Type B pancreatic cell (in vitro differentiated cells): ENCODE measurements around the gene RNF11. TPM values are rescaled to one million over a fixed set of nuclear protein-coding genes. Genes with fewer than 3 reads are reported as not detected.
A peak's percentile ranks its signal among the peaks of the same experiment; 100 is the strongest.
"Not testable (repeated sequence)": the region's sequence is repeated elsewhere in the genome, so short reads cannot be mapped to it uniquely, and the experiment has no call there.

ENCODE experiments used
- DNase-seq: peaks from one replicate; pipeline ENCODE4 v3.0.0; 2021; ENCODE audit warnings: mixed read lengths; ENCODE audit not compliant: unreplicated experiment; ENCODE audit errors: extremely low spot score
- H3K27ac Mint-ChIP-seq: 2 replicates; pipeline ENCODE4 v1.8.0; 2021; ENCODE audit warnings: mild to moderate bottlenecking, mixed read lengths
- H3K27me3 Mint-ChIP-seq: 2 replicates; pipeline ENCODE4 v1.8.0; 2021; ENCODE audit warnings: mixed read lengths
- H3K36me3 Mint-ChIP-seq: 2 replicates; pipeline ENCODE4 v1.8.0; 2021; ENCODE audit warnings: mixed read lengths
- H3K4me1 Mint-ChIP-seq: one replicate; pipeline ENCODE4 v1.8.0; 2021; ENCODE audit warnings: mixed read lengths; ENCODE audit not compliant: unreplicated experiment
- H3K4me3 Mint-ChIP-seq: 2 replicates; pipeline ENCODE4 v1.8.0; 2021; ENCODE audit warnings: mild to moderate bottlenecking, mixed read lengths
- H3K9me3 Mint-ChIP-seq: 2 replicates; pipeline ENCODE4 v1.8.0; 2021; ENCODE audit warnings: mixed read lengths
- total RNA-seq: library from RNA; stranded (reverse); gene quantifications from 2 replicates; pipeline ENCODE4 v1.2.1, GENCODE V29; 2021; ENCODE audit warnings: low replicate concordance
- TF ChIP-seq, protein P1 (sequence below): fragments of 200-600 bp; sonication (generic); conservative IDR thresholded peaks from 2 replicates; pipeline ENCODE4 v1.5.0; 2021; ENCODE audit warnings: antibody characterized with exemption, mild to moderate bottlenecking

The RNF11 gene
- total RNA-seq, 1 donor from 2014 or later = 61.8 TPM

DNA sequence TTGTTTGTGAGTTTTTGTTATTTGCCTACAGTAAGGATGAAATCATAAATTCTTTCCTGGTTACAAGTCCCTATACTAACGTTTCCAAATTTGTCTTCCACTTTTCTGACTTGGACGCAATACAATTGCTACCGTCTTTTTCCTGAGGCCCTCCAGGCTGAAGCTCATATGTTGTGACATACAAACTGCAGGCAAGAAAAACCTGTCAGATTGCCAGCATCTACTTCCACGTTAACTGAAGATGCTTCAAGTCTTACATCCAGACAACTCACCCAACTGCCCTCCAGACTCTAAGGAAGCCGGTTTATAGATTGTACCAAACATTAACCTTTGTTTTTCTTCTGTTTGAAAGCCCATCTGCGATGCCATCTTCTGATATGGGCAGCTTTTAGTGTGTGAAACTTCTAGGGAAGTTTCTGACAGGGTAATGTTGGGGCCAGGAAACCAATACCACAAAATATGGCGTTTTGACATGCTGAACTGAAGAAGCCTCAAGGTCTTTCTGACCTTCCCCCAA is 21.4 kb upstream of the RNF11 start:
- H3K4me1 Mint-ChIP-seq = peaks cover 6% of the 10 kb centered on the region
- no peaks in the 10 kb centered on the region for H3K27me3 Mint-ChIP-seq
- peak overlapping the region; percentile 59 for H3K27ac Mint-ChIP-seq
- no peak for DNase-seq
- no peaks in the 10 kb centered on the region for H3K36me3 Mint-ChIP-seq
- peak overlapping the region; percentile 16 for H3K4me3 Mint-ChIP-seq
- H3K9me3 Mint-ChIP-seq = no peaks in the 10 kb centered on the region
- TF ChIP-seq, protein P1, sequence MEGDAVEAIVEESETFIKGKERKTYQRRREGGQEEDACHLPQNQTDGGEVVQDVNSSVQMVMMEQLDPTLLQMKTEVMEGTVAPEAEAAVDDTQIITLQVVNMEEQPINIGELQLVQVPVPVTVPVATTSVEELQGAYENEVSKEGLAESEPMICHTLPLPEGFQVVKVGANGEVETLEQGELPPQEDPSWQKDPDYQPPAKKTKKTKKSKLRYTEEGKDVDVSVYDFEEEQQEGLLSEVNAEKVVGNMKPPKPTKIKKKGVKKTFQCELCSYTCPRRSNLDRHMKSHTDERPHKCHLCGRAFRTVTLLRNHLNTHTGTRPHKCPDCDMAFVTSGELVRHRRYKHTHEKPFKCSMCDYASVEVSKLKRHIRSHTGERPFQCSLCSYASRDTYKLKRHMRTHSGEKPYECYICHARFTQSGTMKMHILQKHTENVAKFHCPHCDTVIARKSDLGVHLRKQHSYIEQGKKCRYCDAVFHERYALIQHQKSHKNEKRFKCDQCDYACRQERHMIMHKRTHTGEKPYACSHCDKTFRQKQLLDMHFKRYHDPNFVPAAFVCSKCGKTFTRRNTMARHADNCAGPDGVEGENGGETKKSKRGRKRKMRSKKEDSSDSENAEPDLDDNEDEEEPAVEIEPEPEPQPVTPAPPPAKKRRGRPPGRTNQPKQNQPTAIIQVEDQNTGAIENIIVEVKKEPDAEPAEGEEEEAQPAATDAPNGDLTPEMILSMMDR = no peak

DNA sequence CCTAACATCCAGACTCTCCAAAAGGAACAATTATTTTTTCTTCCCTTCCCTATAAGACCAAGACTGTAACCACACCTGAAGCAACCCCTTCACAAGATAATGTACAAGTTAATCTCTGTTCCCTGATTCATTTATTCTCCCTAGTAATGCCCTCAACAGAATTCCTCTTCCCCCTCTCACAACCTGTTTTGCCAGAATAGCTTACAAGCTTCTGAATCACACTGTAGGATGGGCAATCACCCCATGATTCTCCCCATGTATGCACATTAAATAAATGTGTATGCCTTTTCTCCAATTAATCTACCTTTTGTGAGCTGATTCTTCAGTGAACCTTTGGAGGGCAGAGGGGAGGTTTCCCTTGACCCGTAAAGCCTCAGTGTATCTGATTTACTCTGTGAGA is 20.9 kb upstream of the RNF11 start:
- DNase-seq = no peak
- Mint-ChIP-seq H3K27ac (peak overlapping the region; percentile 59), H3K4me1 (peaks cover 7% of the 10 kb centered on the region), H3K9me3 (no peaks in the 10 kb centered on the region), H3K4me3 (no peak overlapping the region), H3K27me3 (no peaks in the 10 kb centered on the region), H3K36me3 (no peaks in the 10 kb centered on the region)
- TF ChIP-seq, protein P1 = no peak

DNA sequence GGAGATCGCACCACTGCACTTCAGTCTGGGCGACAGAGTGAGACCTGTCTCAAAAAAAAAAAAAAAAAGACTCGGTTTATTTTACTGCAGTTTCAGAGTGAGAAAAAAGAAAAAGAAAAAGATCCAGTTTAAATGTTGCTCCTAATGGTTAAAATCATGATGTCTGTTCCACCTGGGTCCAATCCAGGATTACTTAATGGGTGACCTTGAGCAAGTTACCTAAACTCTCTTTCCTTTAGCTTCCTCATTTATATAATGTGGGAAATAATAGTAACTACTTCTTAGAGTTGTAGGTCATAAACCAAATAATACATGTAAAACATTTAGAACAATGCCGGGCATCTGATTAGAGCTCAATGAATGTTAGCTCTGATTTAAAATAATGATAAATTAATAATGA is 19.4 kb upstream of the RNF11 start:
- H3K4me1 Mint-ChIP-seq = peaks cover 14% of the 10 kb centered on the region
- DNase-seq = no peak
- TF ChIP-seq, protein P1 = no peak
- no peak overlapping the region for H3K27ac Mint-ChIP-seq
- H3K27me3 Mint-ChIP-seq = no peaks in the 10 kb centered on the region
- no peaks in the 10 kb centered on the region for H3K36me3 Mint-ChIP-seq
- no peak overlapping the region for H3K4me3 Mint-ChIP-seq
- no peaks in the 10 kb centered on the region for H3K9me3 Mint-ChIP-seq

DNA sequence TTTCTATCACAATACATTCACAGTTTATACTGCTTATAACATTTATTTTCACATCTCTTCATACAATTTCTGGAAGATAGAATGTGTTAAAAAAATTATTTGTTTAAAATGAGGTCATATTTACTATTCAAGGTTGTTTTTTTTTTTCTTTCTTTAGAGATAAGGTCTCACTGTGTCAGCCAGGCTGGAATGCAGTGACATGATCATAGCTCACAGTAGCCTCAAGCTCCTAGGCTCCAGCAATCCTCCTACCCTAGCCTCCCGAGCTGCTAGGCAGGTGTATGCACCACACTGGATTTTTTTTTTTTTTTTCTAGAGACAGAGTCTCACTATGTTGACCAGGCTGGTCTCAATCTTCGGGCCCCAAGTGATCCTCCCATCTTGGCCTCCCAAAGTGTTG is 19.0 kb upstream of the RNF11 start:
- Mint-ChIP-seq H3K9me3 (no peaks in the 10 kb centered on the region), H3K4me3 (no peak overlapping the region), H3K4me1 (peaks cover 14% of the 10 kb centered on the region), H3K27ac (no peak overlapping the region), H3K36me3 (no peaks in the 10 kb centered on the region), H3K27me3 (no peaks in the 10 kb centered on the region)
- TF ChIP-seq, protein P1 = no peak
- DNase-seq = no peak

DNA sequence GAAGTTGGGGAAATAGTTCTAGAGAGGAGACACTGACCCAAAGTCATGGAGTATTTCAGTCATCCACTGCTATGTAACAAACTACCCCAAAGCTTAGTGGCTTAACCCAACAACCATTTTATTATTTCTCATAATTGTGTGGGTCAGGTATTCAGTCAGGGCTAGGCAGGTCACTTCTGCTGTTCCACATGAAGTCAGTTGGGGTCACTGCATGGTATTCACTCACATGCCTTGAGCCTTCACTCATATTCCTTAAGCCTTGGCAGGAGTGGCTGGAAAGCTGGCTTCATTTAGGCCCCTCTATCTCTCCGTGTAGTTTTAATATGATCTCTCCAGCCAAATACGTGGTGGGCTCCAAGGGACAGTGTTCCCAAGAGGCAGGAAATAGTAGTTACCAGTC is 17.5 kb upstream of the RNF11 start:
- peaks cover 5% of the 10 kb centered on the region for H3K9me3 Mint-ChIP-seq
- no peaks in the 10 kb centered on the region for H3K36me3 Mint-ChIP-seq
- TF ChIP-seq, protein P1 = no peak
- H3K4me3 Mint-ChIP-seq = no peak overlapping the region
- H3K4me1 Mint-ChIP-seq = peaks cover 14% of the 10 kb centered on the region
- H3K27me3 Mint-ChIP-seq = no peaks in the 10 kb centered on the region
- DNase-seq = no peak
- peak overlapping the region; percentile 10 for H3K27ac Mint-ChIP-seq

DNA sequence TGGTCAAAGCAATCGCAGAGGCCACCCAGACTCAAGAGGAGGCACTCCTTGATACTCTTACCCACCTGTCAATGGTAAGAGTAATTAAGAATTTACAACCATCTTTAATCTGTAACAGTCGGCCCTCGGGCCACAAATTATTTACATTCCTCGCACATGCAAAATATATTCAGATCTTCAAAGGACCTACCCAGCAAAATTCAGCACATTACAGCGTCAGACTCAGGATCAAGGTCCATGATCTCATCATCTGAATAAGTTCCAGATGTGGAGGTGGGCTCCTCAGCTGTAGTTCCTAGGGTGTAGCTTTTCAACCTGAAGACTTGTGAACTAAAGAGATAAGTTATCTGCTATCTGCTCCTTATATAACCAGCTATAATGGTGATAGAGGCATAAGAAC is 17.1 kb upstream of the RNF11 start:
- no peak for DNase-seq
- Mint-ChIP-seq H3K4me3 (no peak overlapping the region), H3K27me3 (no peaks in the 10 kb centered on the region), H3K4me1 (peaks cover 14% of the 10 kb centered on the region), H3K36me3 (no peaks in the 10 kb centered on the region), H3K9me3 (peaks cover 5% of the 10 kb centered on the region), H3K27ac (peak overlapping the region; percentile 10)
- TF ChIP-seq, protein P1 = no peak

DNA sequence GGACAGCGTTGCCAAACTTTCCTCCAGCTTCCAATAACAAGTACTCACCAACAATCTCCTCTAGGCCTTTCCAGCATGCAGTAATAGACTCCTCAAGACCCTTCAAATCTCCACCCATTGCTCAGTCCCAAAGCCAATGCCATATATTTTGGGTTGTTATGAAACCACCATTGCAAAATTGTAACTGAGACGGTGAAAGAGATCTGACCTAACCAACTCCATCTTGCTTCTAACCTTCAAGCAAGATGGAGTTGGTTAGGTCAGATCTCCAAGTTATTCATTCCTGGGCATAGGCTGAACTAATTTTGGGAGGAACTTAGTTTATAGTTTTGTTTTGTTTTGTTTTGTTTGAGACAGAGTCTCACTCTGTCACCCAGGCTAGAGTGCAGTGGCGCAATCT is 14.5 kb upstream of the RNF11 start:
- not testable (repeated sequence) for H3K36me3 Mint-ChIP-seq, H3K4me3 Mint-ChIP-seq, DNase-seq, H3K27me3 Mint-ChIP-seq, H3K9me3 Mint-ChIP-seq
- Mint-ChIP-seq H3K4me1 (peaks cover 14% of the 10 kb centered on the region), H3K27ac (peak overlapping the region; percentile 66)
